ENCODE measurements around the gene ZC3H6. TPM values are rescaled to one million over a fixed set of nuclear protein-coding genes. Genes with fewer than 3 reads are reported as not detected.

The ZC3H6 gene
- total and polyA plus RNA-seq, 2 donors (not counting 1 experiment from before 2014, with no cell fraction given) = 1.7 to 6.6 TPM

DNA sequence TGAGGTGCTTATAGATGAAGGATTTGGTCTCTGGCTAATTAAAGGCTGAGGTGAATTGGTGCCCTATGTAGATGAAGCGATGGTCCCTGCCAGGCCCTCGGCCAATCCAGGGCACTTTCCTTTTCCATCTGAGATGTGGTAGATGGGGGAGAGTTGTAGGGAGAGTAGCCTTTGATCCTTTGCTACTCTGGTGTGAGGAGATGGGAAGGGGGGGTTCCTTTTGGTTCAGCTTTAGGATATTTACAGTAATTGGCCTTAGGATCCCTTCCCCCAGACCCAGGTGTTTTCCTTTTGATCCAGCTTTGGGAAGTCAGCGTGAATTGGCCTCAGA is 15.1 kb upstream of the ZC3H6 start:
- H3K36me3 ChIP-seq (ENCODE audit: control insufficient read depth, insufficient read depth, low read length) = no peaks in the 10 kb centered on the region
- H3K4me3 ChIP-seq (replicated peaks in 1 of 4; ENCODE audit: control extremely low read depth in 1 of 4, insufficient read depth in 1 of 4, low read depth in 3 of 4, low read length in 4 of 4) = no peak overlapping the region
- H3K27me3 ChIP-seq (ENCODE audit: control insufficient read depth, insufficient read depth, low read length) = no peaks in the 10 kb centered on the region
- H4K20me1 ChIP-seq (ENCODE audit: control insufficient read depth, extremely low read depth, insufficient read depth, low read length) = no peaks in the 10 kb centered on the region
- H3K9ac ChIP-seq (ENCODE audit: insufficient read depth, low read length) = no peak overlapping the region
- DNase-seq (ENCODE audit: low read depth in 2 of 2) = no peak
- TF ChIP-seq, protein P1, sequence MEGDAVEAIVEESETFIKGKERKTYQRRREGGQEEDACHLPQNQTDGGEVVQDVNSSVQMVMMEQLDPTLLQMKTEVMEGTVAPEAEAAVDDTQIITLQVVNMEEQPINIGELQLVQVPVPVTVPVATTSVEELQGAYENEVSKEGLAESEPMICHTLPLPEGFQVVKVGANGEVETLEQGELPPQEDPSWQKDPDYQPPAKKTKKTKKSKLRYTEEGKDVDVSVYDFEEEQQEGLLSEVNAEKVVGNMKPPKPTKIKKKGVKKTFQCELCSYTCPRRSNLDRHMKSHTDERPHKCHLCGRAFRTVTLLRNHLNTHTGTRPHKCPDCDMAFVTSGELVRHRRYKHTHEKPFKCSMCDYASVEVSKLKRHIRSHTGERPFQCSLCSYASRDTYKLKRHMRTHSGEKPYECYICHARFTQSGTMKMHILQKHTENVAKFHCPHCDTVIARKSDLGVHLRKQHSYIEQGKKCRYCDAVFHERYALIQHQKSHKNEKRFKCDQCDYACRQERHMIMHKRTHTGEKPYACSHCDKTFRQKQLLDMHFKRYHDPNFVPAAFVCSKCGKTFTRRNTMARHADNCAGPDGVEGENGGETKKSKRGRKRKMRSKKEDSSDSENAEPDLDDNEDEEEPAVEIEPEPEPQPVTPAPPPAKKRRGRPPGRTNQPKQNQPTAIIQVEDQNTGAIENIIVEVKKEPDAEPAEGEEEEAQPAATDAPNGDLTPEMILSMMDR (conservative IDR thresholded peaks at IDR 0.05 in 1 of 2, IDR thresholded peaks at IDR 0.05 in 1 of 2; ENCODE audit: low read depth in 1 of 2, low read length in 2 of 2) = no peak
- TF ChIP-seq EZH2 (IDR thresholded peaks at IDR 0.05; ENCODE audit: low read length, missing control alignments) = no peak
- H3K27ac ChIP-seq (ENCODE audit: insufficient read depth, low read length) = no peak overlapping the region
- H3K4me1 ChIP-seq (ENCODE audit: control insufficient read depth, extremely low read depth, insufficient read depth, low read length) = peaks cover 5% of the 10 kb centered on the region
- H3K79me2 ChIP-seq (ENCODE audit: control insufficient read depth, insufficient read depth, low read length) = no peaks in the 10 kb centered on the region
- H2AFZ ChIP-seq (ENCODE audit: low read length) = no peak overlapping the region
- no peak overlapping the region for H3K4me2 ChIP-seq (ENCODE audit: extremely low read depth, insufficient read depth, low read length)
- H3K9me3 ChIP-seq (ENCODE audit: control insufficient read depth, insufficient read depth, low read depth, low read length) = no peaks in the 10 kb centered on the region

- Histone ChIP-seq H3K27ac (ENCODE audit: insufficient read depth, low read length) (no peak overlapping the region), H3K79me2 (ENCODE audit: control insufficient read depth, insufficient read depth, low read length) (no peaks in the 10 kb centered on the region), H3K9me3 (ENCODE audit: control insufficient read depth, insufficient read depth, low read depth, low read length) (no peaks in the 10 kb centered on the region), H4K20me1 (ENCODE audit: control insufficient read depth, extremely low read depth, insufficient read depth, low read length) (no peaks in the 10 kb centered on the region), H3K4me1 (ENCODE audit: control insufficient read depth, extremely low read depth, insufficient read depth, low read length) (peaks cover 5% of the 10 kb centered on the region), H3K27me3 (ENCODE audit: control insufficient read depth, insufficient read depth, low read length) (no peaks in the 10 kb centered on the region), H2AFZ (ENCODE audit: low read length) (no peak overlapping the region), H3K9ac (ENCODE audit: insufficient read depth, low read length) (no peak overlapping the region), H3K36me3 (ENCODE audit: control insufficient read depth, insufficient read depth, low read length) (no peaks in the 10 kb centered on the region), H3K4me3 (replicated peaks in 1 of 4; ENCODE audit: control extremely low read depth in 1 of 4, insufficient read depth in 1 of 4, low read depth in 3 of 4, low read length in 4 of 4) (no peak overlapping the region), H3K4me2 (ENCODE audit: extremely low read depth, insufficient read depth, low read length) (no peak overlapping the region)
- TF ChIP-seq, protein P1 (conservative IDR thresholded peaks at IDR 0.05 in 1 of 2, IDR thresholded peaks at IDR 0.05 in 1 of 2; ENCODE audit: low read depth in 1 of 2, low read length in 2 of 2) = no peak
- no peak for TF ChIP-seq EZH2 (IDR thresholded peaks at IDR 0.05; ENCODE audit: low read length, missing control alignments)
- no peak for DNase-seq (ENCODE audit: low read depth in 2 of 2)
These were observed 12.5 kb upstream of the ZC3H6 start for GRCh38 chr2:112262876-112263275.

- Histone ChIP-seq H3K27ac (ENCODE audit: insufficient read depth, low read length) (no peak overlapping the region), H3K4me3 (replicated peaks in 1 of 4; ENCODE audit: control extremely low read depth in 1 of 4, insufficient read depth in 1 of 4, low read depth in 3 of 4, low read length in 4 of 4) (no peak overlapping the region), H3K9me3 (ENCODE audit: control insufficient read depth, insufficient read depth, low read depth, low read length) (no peaks in the 10 kb centered on the region), H4K20me1 (ENCODE audit: control insufficient read depth, extremely low read depth, insufficient read depth, low read length) (no peaks in the 10 kb centered on the region), H3K79me2 (ENCODE audit: control insufficient read depth, insufficient read depth, low read length) (no peaks in the 10 kb centered on the region), H3K27me3 (ENCODE audit: control insufficient read depth, insufficient read depth, low read length) (no peaks in the 10 kb centered on the region), H2AFZ (ENCODE audit: low read length) (no peak overlapping the region), H3K36me3 (ENCODE audit: control insufficient read depth, insufficient read depth, low read length) (no peaks in the 10 kb centered on the region), H3K4me2 (ENCODE audit: extremely low read depth, insufficient read depth, low read length) (no peak overlapping the region), H3K9ac (ENCODE audit: insufficient read depth, low read length) (no peak overlapping the region), H3K4me1 (ENCODE audit: control insufficient read depth, extremely low read depth, insufficient read depth, low read length) (no peaks in the 10 kb centered on the region)
- no peak for DNase-seq (ENCODE audit: low read depth in 2 of 2)
- TF ChIP-seq, protein P1 (conservative IDR thresholded peaks at IDR 0.05 in 1 of 2, IDR thresholded peaks at IDR 0.05 in 1 of 2; ENCODE audit: low read depth in 1 of 2, low read length in 2 of 2) = no peak
- no peak for TF ChIP-seq EZH2 (IDR thresholded peaks at IDR 0.05; ENCODE audit: low read length, missing control alignments)
These were observed 6.8 kb upstream of the ZC3H6 start for GRCh38 chr2:112268547-112268946.

Data from fibroblast of lung (primary cell).